GM21737 (cell line): ENCODE measurements around the gene JPT1.

Experiments
- ATAC-seq: cut with Tn5 transposase; IDR thresholded peaks from one replicate; pipeline ENCODE4 v1.9.1; 2021; ENCODE audit warnings: mild to moderate bottlenecking, moderate library complexity; ENCODE audit not compliant: unreplicated experiment

Gene JPT1

DNA sequence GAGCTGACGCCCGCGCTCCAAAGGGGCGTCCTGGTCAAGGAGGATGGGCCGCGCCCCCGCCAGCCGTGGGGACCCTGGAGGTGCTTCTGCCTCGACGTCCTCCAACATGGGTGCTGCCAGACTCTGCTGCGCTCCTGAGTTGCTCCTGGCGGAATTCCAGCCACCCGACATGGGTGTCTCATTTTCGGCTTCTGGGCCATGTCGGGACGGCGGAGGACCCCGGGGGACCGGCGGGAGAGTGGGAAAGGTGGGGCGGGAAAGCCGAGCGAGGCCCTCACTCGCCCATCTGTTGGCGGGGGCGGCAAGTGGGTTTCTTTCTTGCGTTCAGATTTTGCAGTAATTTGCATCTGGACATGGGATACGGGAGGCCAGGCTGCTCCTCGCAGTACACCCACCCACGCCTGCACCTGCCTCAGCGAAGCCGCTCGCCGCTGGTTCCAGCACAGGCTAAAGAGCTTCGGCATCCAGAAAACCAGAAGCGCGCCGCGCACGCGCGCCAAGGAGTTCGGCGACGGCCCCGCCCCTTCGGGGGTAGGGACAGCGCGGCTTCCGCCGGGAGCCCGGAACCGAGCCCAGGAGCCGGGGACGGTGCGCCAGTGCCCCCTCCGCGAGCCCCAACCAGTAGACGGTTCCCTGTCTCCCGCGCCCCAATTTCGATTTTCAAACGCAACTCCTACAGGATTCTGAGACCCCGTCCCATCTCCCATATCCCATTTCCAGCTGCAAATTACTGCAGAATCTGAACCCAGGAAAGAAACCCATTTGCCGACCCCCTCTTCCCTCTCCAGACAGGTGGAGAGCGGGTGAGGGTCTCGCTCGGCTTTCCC lies 44.7 kb downstream of the JPT1 start, which contains the start of gene ARMC7:
TSS of gene ARMC7 (plus strand) at position 563 of the 827 bp plus-strand sequence. CDS start 320 bp downstream, outside the sequence.
- ATAC-seq, result peak; percentile 53

GRCh38 chr17:75109046-75109406 lies 45.3 kb downstream of the JPT1 start:
- ATAC-seq, result no peak

DNA sequence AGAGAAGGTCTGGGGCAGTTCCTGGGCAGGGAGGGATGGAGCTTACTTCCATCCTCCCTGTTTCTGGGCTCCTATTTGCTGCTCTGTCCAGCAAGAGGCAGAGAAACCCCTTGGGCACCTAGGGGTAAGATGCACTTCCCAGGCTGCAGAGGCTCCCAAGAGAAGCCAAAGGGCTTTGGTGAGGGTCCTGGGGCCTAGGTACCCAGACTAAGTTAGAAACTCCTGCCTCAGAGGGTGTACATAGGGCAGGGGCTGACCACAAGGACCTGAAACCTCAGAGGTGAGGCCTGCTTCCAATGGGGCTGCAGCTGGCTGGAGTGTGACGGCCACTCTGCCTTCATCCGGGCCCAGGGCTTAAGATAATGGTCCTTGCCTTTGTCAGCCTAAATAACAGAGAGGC lies 46.1 kb downstream of the JPT1 start:
- no peak for ATAC-seq

- ATAC-seq, result no peak
Measured at GRCh38 chr17:75105126-75106080, 48.9 kb downstream of the JPT1 start.

DNA sequence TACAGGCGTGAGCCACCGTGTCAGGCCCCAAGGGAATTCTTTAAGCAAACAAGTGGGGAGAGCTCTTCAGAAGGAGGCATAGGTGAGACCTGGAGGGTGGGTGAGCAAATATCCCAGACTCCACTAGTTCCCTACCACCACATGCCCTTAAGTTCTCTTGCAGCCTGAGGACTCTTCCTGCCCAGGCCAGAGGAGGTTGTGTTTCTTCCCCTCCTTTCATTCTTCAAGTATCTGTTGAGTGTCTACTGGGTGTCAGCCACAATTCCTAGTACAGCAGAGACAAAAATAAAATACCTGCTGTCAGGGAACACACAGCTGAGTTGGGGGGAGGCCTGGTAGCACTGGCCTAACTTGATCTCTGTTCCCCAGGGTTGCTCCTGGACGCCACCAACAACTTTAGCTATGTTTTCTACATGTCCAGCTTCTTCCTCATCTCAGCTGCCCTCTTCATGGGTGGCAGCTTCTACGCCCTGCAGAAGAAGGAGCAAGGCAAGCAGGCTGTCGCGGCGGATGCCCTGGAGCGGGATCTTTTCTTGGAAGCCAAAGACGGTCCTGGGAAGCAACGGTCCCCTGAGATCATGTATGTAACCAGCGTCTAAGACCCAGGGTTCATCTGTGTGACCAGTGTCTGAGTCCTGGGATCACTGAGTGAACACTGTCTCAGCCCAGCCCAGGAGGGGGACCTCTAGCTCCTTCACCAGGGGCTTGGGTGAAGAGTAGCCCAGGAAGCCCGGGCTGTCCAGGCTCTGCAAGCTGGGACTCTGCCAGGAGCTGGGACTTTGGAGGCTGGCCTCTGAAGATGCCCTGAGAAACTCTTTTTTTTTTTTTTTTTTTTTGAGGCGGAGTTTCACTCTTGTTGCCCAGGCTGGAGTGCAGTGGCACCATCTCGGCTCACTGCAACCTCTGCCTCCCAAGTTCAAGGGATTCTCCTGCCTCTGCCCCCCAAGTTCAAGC lies 50.4 kb downstream of the JPT1 start:
- no peak for ATAC-seq

DNA sequence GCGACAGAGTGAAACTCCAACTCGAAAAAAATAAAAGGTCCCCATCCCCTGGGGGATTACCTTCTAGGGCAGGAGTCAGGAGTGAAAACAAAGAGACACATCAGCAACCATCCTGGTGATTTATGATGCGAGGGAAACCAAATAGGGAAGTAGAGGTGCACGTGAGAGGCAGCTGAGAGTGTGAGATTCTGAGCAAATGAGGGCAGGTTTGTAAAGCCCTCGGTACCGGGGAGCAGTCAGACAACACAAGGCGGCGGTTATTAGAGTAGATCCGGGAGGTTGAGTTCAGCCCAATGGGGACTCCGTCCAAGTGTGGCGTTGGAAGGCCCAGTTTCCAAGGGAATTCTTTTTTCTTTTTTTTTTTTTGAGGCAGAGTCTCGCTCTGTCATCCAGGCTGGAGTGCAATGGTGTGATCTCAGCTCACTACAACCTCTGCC lies 51.9 kb downstream of the JPT1 start:
- ATAC-seq, result no peak

DNA sequence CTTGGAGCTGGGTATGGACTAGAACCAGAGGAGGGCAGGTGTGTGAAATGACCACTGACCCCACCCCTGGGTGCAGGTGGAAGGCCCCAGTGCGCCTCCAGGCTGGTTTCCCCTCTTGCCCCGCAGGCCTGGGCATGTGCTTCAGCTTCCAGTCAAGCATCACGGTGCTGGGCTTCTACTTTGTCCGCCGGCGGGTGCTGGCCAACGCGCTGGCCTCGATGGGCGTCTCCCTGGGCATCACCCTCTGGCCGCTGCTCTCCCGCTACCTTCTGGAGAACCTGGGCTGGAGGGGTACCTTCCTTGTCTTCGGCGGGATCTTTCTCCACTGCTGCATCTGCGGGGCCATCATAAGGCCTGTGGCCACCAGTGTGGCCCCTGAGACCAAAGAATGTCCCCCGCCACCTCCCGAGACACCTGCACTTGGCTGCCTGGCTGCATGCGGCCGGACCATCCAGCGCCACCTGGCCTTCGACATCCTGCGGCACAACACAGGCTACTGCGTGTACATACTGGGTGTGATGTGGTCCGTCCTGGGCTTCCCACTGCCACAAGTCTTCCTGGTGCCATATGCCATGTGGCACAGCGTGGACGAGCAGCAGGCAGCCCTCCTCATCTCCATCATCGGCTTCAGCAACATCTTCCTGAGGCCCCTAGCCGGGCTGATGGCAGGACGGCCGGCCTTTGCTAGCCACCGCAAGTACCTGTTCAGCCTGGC lies 54.3 kb downstream of the JPT1 start:
- no peak for ATAC-seq

- ATAC-seq, result no peak
Measured at GRCh38 chr17:75098861-75099260, 55.5 kb downstream of the JPT1 start.

- ATAC-seq, result no peak
Measured at GRCh38 chr17:75097865-75098264, 56.4 kb downstream of the JPT1 start.

- ATAC-seq, result no peak
Measured at GRCh38 chr17:75096082-75096625, 58.2 kb downstream of the JPT1 start.

- no peak for ATAC-seq
Measured at GRCh38 chr17:75094871-75095399, 59.4 kb downstream of the JPT1 start.

GRCh38 chr17:75093548-75094158 lies 60.7 kb downstream of the JPT1 start:
- no peak for ATAC-seq

DNA sequence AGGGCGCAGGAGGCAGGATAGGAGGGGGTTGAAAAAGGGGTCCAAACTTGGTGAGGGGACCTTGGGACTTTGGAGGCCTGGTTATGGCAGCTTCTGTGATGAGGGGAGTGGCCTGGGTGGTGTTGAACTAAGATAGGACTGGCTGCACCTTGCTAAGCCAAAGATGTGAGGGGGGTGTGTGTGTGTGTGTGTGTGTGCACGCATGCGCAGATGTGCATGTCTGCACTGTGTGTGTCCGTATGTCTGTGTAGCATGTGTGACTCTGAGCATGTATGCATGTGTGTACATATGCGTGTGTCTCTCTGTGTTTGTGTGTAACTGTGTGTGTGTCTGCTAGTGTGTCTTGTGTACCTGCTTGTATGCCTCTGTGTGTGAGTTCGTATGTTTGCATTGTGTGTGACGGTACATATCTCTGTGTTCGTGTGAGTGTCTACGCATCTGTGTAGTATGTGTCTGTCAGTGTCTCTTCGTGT lies 62.4 kb downstream of the JPT1 start:
- ATAC-seq, result no peak

DNA sequence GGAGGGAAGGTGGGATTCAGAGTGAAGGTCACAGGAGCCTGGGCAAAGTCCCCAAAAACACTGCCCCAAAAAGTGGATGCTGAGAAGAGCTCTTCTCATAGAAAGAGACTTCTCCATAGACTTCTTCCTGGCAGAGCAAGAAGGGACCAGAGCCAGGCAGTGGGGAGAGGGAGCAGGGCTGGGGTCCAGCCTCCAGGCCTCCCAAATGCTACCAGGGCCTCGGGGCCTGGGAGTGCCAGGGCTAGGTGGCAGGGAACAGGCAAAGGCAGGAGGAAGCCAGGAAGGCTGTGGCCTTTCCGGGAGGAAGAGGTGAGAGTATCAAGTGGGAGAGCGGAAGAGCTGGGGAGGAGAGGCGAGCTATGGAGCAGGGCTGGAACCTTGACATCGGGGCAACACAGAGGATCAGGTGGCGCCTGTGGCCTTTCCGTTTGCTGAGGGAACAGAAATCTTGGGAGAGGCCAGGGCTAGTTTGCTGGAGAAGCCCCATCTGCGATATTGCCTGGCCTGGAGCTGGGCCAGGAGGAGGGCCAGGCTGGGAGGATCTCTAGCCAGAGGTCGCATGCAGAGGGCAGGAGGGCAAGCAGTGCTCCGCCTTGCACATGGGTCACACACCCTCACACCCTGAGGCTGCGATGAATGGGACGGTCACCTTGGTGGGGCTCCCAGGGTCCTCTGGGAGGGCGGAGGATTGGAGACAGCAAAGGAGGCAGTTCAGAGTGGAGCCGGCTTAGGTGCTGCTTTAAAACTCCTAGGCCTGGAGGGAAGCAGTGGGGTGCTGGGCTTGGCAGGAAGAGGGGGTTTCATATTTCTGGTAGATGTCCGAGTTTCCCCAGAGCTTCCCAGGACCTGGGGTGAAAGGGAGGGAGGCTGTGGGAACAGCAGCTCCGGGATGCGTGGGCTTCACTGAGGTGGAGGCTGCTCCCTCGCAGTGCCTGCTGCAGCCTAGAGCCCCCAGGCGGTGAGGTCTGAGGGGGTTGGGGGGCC lies 63.1 kb downstream of the JPT1 start:
- ATAC-seq, result no peak

- ATAC-seq, result no peak
Measured at GRCh38 chr17:75088465-75089417, 65.6 kb downstream of the JPT1 start.
